Natural killer cell (primary cell): Measurements from ENCODE around the gene TNNT3. TPM values are rescaled to one million over a fixed set of nuclear protein-coding genes. Genes with fewer than 3 reads are reported as not detected.
A peak's percentile ranks its signal among the peaks of the same experiment; 100 is the strongest.

Source experiments
- ATAC-seq, 3 donors: fragments of 150-1000 bp in 2 of 3; fragments of 200-7000 bp in 1 of 3; cut with Tn5 transposase; 1 replicate in 1 of 3; 2 replicates in 2 of 3; pipeline ENCODE4 v1.10.0; 2021; ENCODE audit warnings: mild to moderate bottlenecking in 2 of 3, moderate library complexity in 2 of 3
- DNase-seq, 2 donors: peaks; one replicate each; pipeline versions ENCODE4 v3.0.0 to v3.0.0-alpha.2; 2013 to 2021; ENCODE audit warnings: mixed read lengths in 1 of 2
- H3K27ac ChIP-seq: one replicate; pipeline ENCODE4 v1.5.1; 2013; ENCODE audit warnings: mild to moderate bottlenecking, low read length
- H3K27me3 ChIP-seq: one replicate; pipeline ENCODE4 v1.6.1; 2013; ENCODE audit warnings: low read length; ENCODE audit not compliant: control insufficient read depth, insufficient read depth
- H3K36me3 ChIP-seq: one replicate; pipeline ENCODE4 v1.6.1; 2013; ENCODE audit warnings: low read length; ENCODE audit not compliant: control insufficient read depth, insufficient read depth
- H3K4me1 ChIP-seq: one replicate; pipeline ENCODE4 v1.6.1; 2013; ENCODE audit warnings: low read length; ENCODE audit not compliant: control insufficient read depth, insufficient read depth
- H3K4me3 ChIP-seq: one replicate; pipeline ENCODE4 v1.5.1; 2013; ENCODE audit warnings: low read length
- H3K9me3 ChIP-seq: one replicate; pipeline ENCODE4 v1.6.1; 2013; ENCODE audit warnings: low read length; ENCODE audit not compliant: control insufficient read depth, insufficient read depth
- H3K27ac Mint-ChIP-seq, 2 donors: one replicate each; pipeline ENCODE4 v1.8.0; 2022; ENCODE audit warnings: mild to moderate bottlenecking in 2 of 2, mixed read lengths in 2 of 2, moderate library complexity in 1 of 2
- H3K27me3 Mint-ChIP-seq, 2 donors: one replicate each; pipeline ENCODE4 v1.8.0; 2022; ENCODE audit warnings: low read depth in 2 of 2, mixed read lengths in 2 of 2
- H3K36me3 Mint-ChIP-seq: one replicate; pipeline ENCODE4 v1.8.0; 2022; ENCODE audit warnings: mixed read lengths
- H3K4me1 Mint-ChIP-seq, 2 donors: one replicate each; pipeline ENCODE4 v1.8.0; 2022; ENCODE audit warnings: mixed read lengths in 2 of 2
- H3K4me3 Mint-ChIP-seq: one replicate; pipeline ENCODE4 v1.8.0; 2022; ENCODE audit warnings: mild to moderate bottlenecking, moderate library complexity, mixed read lengths
- H3K9me3 Mint-ChIP-seq, 2 donors: one replicate each; pipeline ENCODE4 v1.8.0; 2022; ENCODE audit warnings: mixed read lengths in 2 of 2
- CTCF ChIP-seq: fragments of 200-600 bp; IDR thresholded peaks from one replicate; pipeline ENCODE4 v1.8.0; 2022; ENCODE audit warnings: antibody characterized with exemption
- WGBS: methylation state at CpG from one replicate; pipeline ENCODE4 v1.1.7; 2013; ENCODE audit warnings: missing lambda C conversion rate; ENCODE audit not compliant: insufficient coverage; 5-methylcytosine and 5-hydroxymethylcytosine counted together
- intact Hi-C: fragments of 100-400 bp; cut with micrococcal nuclease; formaldehyde crosslinking; loops from one replicate; pipeline ENCODE4 v1.14.2; 2022
- total RNA-seq, 4 donors: library from RNA; stranded (reverse); fragments of 120-200 nt in 1 of 4; gene quantifications; one replicate each; pipeline versions ENCODE4 v1.2.3 to v1.2.4, GENCODE V29; 2013 to 2022

TNNT3 gene
- total RNA-seq, 3 donors from 2014 or later (not counting 1 experiment from before 2014, with no cell fraction given), result 15.8 to 27.9 (median 26.2) TPM

- DNase-seq (no peak), ATAC-seq (no peak)
- Histone ChIP-seq H3K27ac (no peak overlapping the region), H3K4me1 (peaks cover 4% of the 10 kb centered on the region), H3K4me3 (no peak overlapping the region), H3K36me3 (no peaks in the 10 kb centered on the region), H3K9me3 (no peaks in the 10 kb centered on the region), H3K27me3 (no peaks in the 10 kb centered on the region)
- no peak overlapping the region for H3K4me3 Mint-ChIP-seq
- no peak for TF ChIP-seq CTCF
- peaks cover 6 to 27% of the 10 kb centered on the region in 2 donors for H3K4me1 Mint-ChIP-seq
- peaks cover 0 to 26% of the 10 kb centered on the region in 2 donors for H3K27me3 Mint-ChIP-seq
- WGBS, result 74% methylated on average over 20 of the region's 20 CpGs
- H3K36me3 Mint-ChIP-seq, result no peaks in the 10 kb centered on the region
- no peak overlapping the region for H3K27ac Mint-ChIP-seq
- no peaks in the 10 kb centered on the region for H3K9me3 Mint-ChIP-seq
- intact Hi-C loops, result no loop called here
These were observed 8.5 kb downstream of the TNNT3 start for GRCh38 chr11:1927848-1928469.

- 95% methylated on average over 13 of the region's 13 CpGs for WGBS
- DNase-seq, result no peak
These were observed 9.0 kb downstream of the TNNT3 start for GRCh38 chr11:1928470-1928890.

GRCh38 chr11:1928891-1929541 lies 9.5 kb downstream of the TNNT3 start:
- peaks cover 0 to 23% of the 10 kb centered on the region in 2 donors for H3K27me3 Mint-ChIP-seq
- intact Hi-C loops, result no loop called here
- Histone ChIP-seq H3K27me3 (no peaks in the 10 kb centered on the region), H3K27ac (no peak overlapping the region), H3K4me1 (peaks cover 4% of the 10 kb centered on the region), H3K36me3 (no peaks in the 10 kb centered on the region), H3K9me3 (no peaks in the 10 kb centered on the region), H3K4me3 (no peak overlapping the region)
- H3K4me3 Mint-ChIP-seq, result no peak overlapping the region
- DNase-seq (peak in 1 of 2 donors; percentile 8), ATAC-seq (no peak)
- H3K9me3 Mint-ChIP-seq, result no peaks in the 10 kb centered on the region
- no peak overlapping the region for H3K27ac Mint-ChIP-seq
- peaks cover 5 to 28% of the 10 kb centered on the region in 2 donors for H3K4me1 Mint-ChIP-seq
- TF ChIP-seq CTCF, result no peak
- H3K36me3 Mint-ChIP-seq, result no peaks in the 10 kb centered on the region
- WGBS, result 95% methylated on average over 35 of the region's 35 CpGs

More at GRCh38 chr11:1928470-1928890, 9.0 kb downstream of the TNNT3 start:
- no peak for ATAC-seq
- no peaks in the 10 kb centered on the region for H3K36me3 Mint-ChIP-seq
- no peak overlapping the region for H3K4me3 Mint-ChIP-seq
- H3K4me1 Mint-ChIP-seq, result peaks cover 5 to 30% of the 10 kb centered on the region in 2 donors
- Histone ChIP-seq H3K27me3 (no peaks in the 10 kb centered on the region), H3K4me1 (peaks cover 4% of the 10 kb centered on the region), H3K9me3 (no peaks in the 10 kb centered on the region), H3K4me3 (no peak overlapping the region), H3K27ac (no peak overlapping the region), H3K36me3 (no peaks in the 10 kb centered on the region)
- no peaks in the 10 kb centered on the region for H3K9me3 Mint-ChIP-seq
- TF ChIP-seq CTCF, result no peak
- intact Hi-C loops, result no loop called here
- H3K27me3 Mint-ChIP-seq, result peaks cover 0 to 29% of the 10 kb centered on the region in 2 donors
- no peak overlapping the region for H3K27ac Mint-ChIP-seq
